Vagina (tissue), 2 donors: ENCODE results near the gene EMD. TPM values are rescaled to one million over a fixed set of nuclear protein-coding genes. Genes with fewer than 3 reads are reported as not detected.

Experiments used
- DNase-seq, 2 donors: peaks; one replicate each; pipeline ENCODE4 v3.0.0-alpha.2; 2017; ENCODE audit errors: extremely low spot score in 2 of 2
- H3K27ac ChIP-seq: fragments of 200-600 bp; sonication (generic); one replicate; pipeline ENCODE4 v1.5.1; 2019
- H3K27me3 ChIP-seq: fragments of 200-600 bp; sonication (generic); one replicate; pipeline ENCODE4 v1.5.1; 2019
- H3K36me3 ChIP-seq, 2 donors: fragments of 200-600 bp; sonication (generic); one replicate each; pipeline ENCODE4 v1.5.1; 2017 to 2019
- H3K4me1 ChIP-seq: fragments of 200-600 bp; sonication (generic); one replicate; pipeline ENCODE4 v1.5.1; 2019
- H3K4me3 ChIP-seq, 2 donors: fragments of 200-600 bp; sonication (generic); 1 replicate in 1 of 2; 2 replicates in 1 of 2; pipeline ENCODE4 v1.5.1; 2016 to 2019
- H3K9me3 ChIP-seq: fragments of 200-600 bp; sonication (generic); one replicate; pipeline ENCODE4 v1.5.1; 2019
- POLR2A ChIP-seq, 2 donors: fragments of 450-650 bp; IDR thresholded peaks; one replicate each; pipeline ENCODE4 v1.6.1; 2017; ENCODE audit warnings: antibody characterized with exemption in 2 of 2, mild to moderate bottlenecking in 2 of 2, moderate library complexity in 2 of 2
- POLR2AphosphoS5 ChIP-seq, 2 donors: sonication (generic); formaldehyde crosslinking; IDR thresholded peaks; one replicate each; pipeline ENCODE4 v1.9.0; 2017; ENCODE audit warnings: antibody characterized with exemption in 2 of 2, mild to moderate bottlenecking in 2 of 2, low read depth in 1 of 2; ENCODE audit not compliant: insufficient read depth in 1 of 2
- intact Hi-C: fragments of 100-400 bp; cut with DNase I; formaldehyde crosslinking; loops from one replicate; pipeline ENCODE4 v1.15.1; 2023
- total RNA-seq: library from RNA; depleted of rRNA; stranded (reverse); fragments of >200 nt; gene quantifications from one replicate; pipeline ENCODE4 v1.2.3, GENCODE V29; 2016
- TF ChIP-seq, protein P1 (sequence below), 3 experiments: fragments of 450-650 bp in 2 of 3; fragments of 200-600 bp in 1 of 3; sonication (generic) in 1 of 3; IDR thresholded peaks; one replicate each; pipeline ENCODE4 v1.5.1; 2017 to 2019; ENCODE audit warnings: antibody characterized with exemption in 3 of 3, mild to moderate bottlenecking in 2 of 3, moderate library complexity in 2 of 3

EMD gene
- total RNA-seq, 1 donor from 2014 or later: 59.2 TPM

GRCh38 chrX:154378059-154378798 is 866 bp upstream of the EMD start:
- Histone ChIP-seq H3K27me3 (no peaks in the 10 kb centered on the region), H3K4me3 (peak overlapping the region; percentile 46), H3K9me3 (no peaks in the 10 kb centered on the region), H3K4me1 (peaks cover 27% of the 10 kb centered on the region), H3K36me3 (no peaks in the 10 kb centered on the region), H3K27ac (peak overlapping the region; percentile 96)
- no peak for DNase-seq
- peak in 1 of 2 donors; percentile 90 for TF ChIP-seq POLR2A (IDR thresholded peaks at IDR 0.05)
- TF ChIP-seq POLR2AphosphoS5 (IDR thresholded peaks at IDR 0.05; ENCODE audit: insufficient read depth in 1 of 2, low read depth in 1 of 2): peak in 1 of 2 donors; percentile 82
- TF ChIP-seq, protein P1, sequence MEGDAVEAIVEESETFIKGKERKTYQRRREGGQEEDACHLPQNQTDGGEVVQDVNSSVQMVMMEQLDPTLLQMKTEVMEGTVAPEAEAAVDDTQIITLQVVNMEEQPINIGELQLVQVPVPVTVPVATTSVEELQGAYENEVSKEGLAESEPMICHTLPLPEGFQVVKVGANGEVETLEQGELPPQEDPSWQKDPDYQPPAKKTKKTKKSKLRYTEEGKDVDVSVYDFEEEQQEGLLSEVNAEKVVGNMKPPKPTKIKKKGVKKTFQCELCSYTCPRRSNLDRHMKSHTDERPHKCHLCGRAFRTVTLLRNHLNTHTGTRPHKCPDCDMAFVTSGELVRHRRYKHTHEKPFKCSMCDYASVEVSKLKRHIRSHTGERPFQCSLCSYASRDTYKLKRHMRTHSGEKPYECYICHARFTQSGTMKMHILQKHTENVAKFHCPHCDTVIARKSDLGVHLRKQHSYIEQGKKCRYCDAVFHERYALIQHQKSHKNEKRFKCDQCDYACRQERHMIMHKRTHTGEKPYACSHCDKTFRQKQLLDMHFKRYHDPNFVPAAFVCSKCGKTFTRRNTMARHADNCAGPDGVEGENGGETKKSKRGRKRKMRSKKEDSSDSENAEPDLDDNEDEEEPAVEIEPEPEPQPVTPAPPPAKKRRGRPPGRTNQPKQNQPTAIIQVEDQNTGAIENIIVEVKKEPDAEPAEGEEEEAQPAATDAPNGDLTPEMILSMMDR (IDR thresholded peaks at IDR 0.05): no peak
- intact Hi-C loops: no loop called here

- intact Hi-C loops: no loop called here
- no peaks in the 10 kb centered on the region for H3K27me3 ChIP-seq
- H3K27ac ChIP-seq: peak overlapping the region; percentile 93
- no peaks in the 10 kb centered on the region for H3K36me3 ChIP-seq
- peak overlapping the region; percentile 68 to 83 for H3K4me3 ChIP-seq
- TF ChIP-seq POLR2AphosphoS5 (IDR thresholded peaks at IDR 0.05; ENCODE audit: insufficient read depth in 1 of 2, low read depth in 1 of 2): no peak
- TF ChIP-seq, protein P1 (IDR thresholded peaks at IDR 0.05): no peak
- TF ChIP-seq POLR2A (IDR thresholded peaks at IDR 0.05): no peak
- peaks cover 20% of the 10 kb centered on the region for H3K4me1 ChIP-seq
- no peaks in the 10 kb centered on the region for H3K9me3 ChIP-seq
- no peak for DNase-seq
These were observed 465 bp downstream of the EMD start for GRCh38 chrX:154379569-154379951.

DNA sequence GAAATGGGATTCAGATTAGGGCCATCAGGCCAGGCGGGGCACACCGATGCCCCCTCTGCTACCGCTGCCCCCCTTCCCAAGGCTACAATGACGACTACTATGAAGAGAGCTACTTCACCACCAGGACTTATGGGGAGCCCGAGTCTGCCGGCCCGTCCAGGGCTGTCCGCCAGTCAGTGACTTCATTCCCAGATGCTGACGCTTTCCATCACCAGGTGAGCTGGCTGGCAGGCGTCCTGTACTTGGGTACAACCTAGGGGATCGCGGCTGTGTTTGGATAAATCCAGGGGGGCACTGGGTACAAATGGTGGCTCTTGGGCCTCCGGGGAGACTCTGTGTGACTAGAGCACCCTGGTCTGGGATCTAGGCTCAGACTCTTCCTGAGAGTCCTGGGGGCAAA is 1.1 kb downstream of the EMD start:
- peaks cover 20% of the 10 kb centered on the region for H3K4me1 ChIP-seq
- peak in 1 of 2 donors; percentile 19 for TF ChIP-seq POLR2AphosphoS5 (IDR thresholded peaks at IDR 0.05; ENCODE audit: insufficient read depth in 1 of 2, low read depth in 1 of 2)
- TF ChIP-seq, protein P1 (IDR thresholded peaks at IDR 0.05): no peak
- intact Hi-C loops: no loop called here
- no peak for DNase-seq
- no peaks in the 10 kb centered on the region for H3K36me3 ChIP-seq
- H3K27me3 ChIP-seq: no peaks in the 10 kb centered on the region
- H3K4me3 ChIP-seq: peak overlapping the region; percentile 68 to 83
- H3K27ac ChIP-seq: peak overlapping the region; percentile 93
- no peaks in the 10 kb centered on the region for H3K9me3 ChIP-seq

DNA sequence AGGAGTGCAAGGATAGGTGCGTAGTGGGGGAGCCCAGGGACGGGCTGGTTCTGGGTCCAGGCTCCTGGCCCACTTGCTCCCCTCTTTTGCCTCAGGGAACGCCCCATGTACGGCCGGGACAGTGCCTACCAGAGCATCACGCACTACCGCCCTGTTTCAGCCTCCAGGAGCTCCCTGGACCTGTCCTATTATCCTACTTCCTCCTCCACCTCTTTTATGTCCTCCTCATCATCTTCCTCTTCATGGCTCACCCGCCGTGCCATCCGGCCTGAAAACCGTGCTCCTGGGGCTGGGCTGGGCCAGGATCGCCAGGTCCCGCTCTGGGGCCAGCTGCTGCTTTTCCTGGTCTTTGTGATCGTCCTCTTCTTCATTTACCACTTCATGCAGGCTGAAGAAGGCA is 1.7 kb downstream of the EMD start:
- Histone ChIP-seq H3K36me3 (no peaks in the 10 kb centered on the region), H3K9me3 (no peaks in the 10 kb centered on the region), H3K27ac (peak overlapping the region; percentile 93), H3K27me3 (no peaks in the 10 kb centered on the region), H3K4me3 (peak overlapping the region in 1 of 2 donors; percentile 83), H3K4me1 (peaks cover 20% of the 10 kb centered on the region)
- no peak for DNase-seq
- TF ChIP-seq, protein P1 (IDR thresholded peaks at IDR 0.05): no peak
- TF ChIP-seq POLR2AphosphoS5 (IDR thresholded peaks at IDR 0.05; ENCODE audit: insufficient read depth in 1 of 2, low read depth in 1 of 2) (no peak), POLR2A (IDR thresholded peaks at IDR 0.05) (no peak)
- intact Hi-C loops: no loop called here

DNA sequence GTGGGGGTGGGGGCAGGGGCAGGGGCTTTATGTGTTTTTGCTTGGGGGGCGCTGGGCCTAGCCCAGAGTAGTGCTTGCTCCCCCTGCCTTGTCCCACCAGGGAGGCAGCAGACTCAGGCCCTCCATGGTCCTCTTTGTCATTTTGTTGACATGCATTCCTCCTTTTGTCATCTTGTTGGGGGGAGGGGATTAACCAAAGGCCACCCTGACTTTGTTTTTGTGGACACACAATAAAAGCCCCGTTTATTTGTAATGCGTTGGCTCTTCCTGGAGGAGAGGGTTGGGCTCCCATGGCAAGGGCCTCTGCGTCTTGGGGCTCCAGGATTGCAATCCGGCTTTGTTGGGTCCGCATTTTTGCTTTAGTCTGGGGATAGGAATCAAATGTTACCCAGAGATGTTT is 2.2 kb downstream of the EMD start:
- H3K9me3 ChIP-seq: no peaks in the 10 kb centered on the region
- H3K27ac ChIP-seq: no peak overlapping the region
- H3K4me1 ChIP-seq: peaks cover 20% of the 10 kb centered on the region
- H3K36me3 ChIP-seq: no peaks in the 10 kb centered on the region
- H3K27me3 ChIP-seq: no peaks in the 10 kb centered on the region
- intact Hi-C loops: no loop called here
- DNase-seq: no peak
- no peak for TF ChIP-seq POLR2A (IDR thresholded peaks at IDR 0.05)
- TF ChIP-seq, protein P1 (IDR thresholded peaks at IDR 0.05): no peak
- no peak for TF ChIP-seq POLR2AphosphoS5 (IDR thresholded peaks at IDR 0.05; ENCODE audit: insufficient read depth in 1 of 2, low read depth in 1 of 2)
- no peak overlapping the region for H3K4me3 ChIP-seq
